DND-41 (cell line): ENCODE data around the gene IL17RE.

Experiments
- EZH2 ChIP-seq: IDR thresholded peaks from 3 replicates; pipeline ENCODE4 v1.6.1; 2012; ENCODE audit warnings: borderline replicate concordance, low read depth, mild to moderate bottlenecking, moderate library complexity, low read length, inconsistent platforms; ENCODE audit not compliant: severe bottlenecking
- TF ChIP-seq, protein P1 (sequence below): IDR thresholded peaks from 2 replicates; pipeline ENCODE4 v1.5.1; 2012; ENCODE audit warnings: borderline replicate concordance, low read length, moderate library complexity, mild to moderate bottlenecking; ENCODE audit not compliant: poor library complexity, severe bottlenecking; ENCODE audit errors: extremely low read depth

GRCh38 chr3:9965200-9965875 lies 62.7 kb downstream of the IL17RE start:
- TF ChIP-seq, protein P1, sequence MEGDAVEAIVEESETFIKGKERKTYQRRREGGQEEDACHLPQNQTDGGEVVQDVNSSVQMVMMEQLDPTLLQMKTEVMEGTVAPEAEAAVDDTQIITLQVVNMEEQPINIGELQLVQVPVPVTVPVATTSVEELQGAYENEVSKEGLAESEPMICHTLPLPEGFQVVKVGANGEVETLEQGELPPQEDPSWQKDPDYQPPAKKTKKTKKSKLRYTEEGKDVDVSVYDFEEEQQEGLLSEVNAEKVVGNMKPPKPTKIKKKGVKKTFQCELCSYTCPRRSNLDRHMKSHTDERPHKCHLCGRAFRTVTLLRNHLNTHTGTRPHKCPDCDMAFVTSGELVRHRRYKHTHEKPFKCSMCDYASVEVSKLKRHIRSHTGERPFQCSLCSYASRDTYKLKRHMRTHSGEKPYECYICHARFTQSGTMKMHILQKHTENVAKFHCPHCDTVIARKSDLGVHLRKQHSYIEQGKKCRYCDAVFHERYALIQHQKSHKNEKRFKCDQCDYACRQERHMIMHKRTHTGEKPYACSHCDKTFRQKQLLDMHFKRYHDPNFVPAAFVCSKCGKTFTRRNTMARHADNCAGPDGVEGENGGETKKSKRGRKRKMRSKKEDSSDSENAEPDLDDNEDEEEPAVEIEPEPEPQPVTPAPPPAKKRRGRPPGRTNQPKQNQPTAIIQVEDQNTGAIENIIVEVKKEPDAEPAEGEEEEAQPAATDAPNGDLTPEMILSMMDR: no peak
- TF ChIP-seq EZH2: no peak
